B cell (primary cell): ENCODE data around the gene THNSL1.
"Not testable (repeated sequence)": the region's sequence is repeated elsewhere in the genome, so short reads cannot be mapped to it uniquely, and the experiment has no call there.

Source experiments
- CTCF ChIP-seq: fragments of 200-600 bp; IDR thresholded peaks from one replicate; pipeline ENCODE4 v1.8.0; 2022; ENCODE audit warnings: antibody characterized with exemption, mild to moderate bottlenecking
- EZH2 ChIP-seq: IDR thresholded peaks from 2 replicates; pipeline ENCODE4 v1.6.1; 2012; ENCODE audit warnings: borderline replicate concordance, low read depth, mild to moderate bottlenecking, moderate library complexity, low read length; ENCODE audit not compliant: insufficient read depth, poor library complexity, severe bottlenecking

GRCh38 chr10:24968951-24969350 is 47.5 kb upstream of the THNSL1 start:
- TF ChIP-seq CTCF, EZH2: not testable (repeated sequence)
